ENCODE data around the gene HSD17B1. TPM values are rescaled to one million over a fixed set of nuclear protein-coding genes. Genes with fewer than 3 reads are reported as not detected.

HSD17B1 gene
- total and polyA plus RNA-seq, 2 of the 13 experiments (the other 11 are each of a cell fraction or from before 2014, with no cell fraction given): 0.54 to 0.93 TPM

DNA sequence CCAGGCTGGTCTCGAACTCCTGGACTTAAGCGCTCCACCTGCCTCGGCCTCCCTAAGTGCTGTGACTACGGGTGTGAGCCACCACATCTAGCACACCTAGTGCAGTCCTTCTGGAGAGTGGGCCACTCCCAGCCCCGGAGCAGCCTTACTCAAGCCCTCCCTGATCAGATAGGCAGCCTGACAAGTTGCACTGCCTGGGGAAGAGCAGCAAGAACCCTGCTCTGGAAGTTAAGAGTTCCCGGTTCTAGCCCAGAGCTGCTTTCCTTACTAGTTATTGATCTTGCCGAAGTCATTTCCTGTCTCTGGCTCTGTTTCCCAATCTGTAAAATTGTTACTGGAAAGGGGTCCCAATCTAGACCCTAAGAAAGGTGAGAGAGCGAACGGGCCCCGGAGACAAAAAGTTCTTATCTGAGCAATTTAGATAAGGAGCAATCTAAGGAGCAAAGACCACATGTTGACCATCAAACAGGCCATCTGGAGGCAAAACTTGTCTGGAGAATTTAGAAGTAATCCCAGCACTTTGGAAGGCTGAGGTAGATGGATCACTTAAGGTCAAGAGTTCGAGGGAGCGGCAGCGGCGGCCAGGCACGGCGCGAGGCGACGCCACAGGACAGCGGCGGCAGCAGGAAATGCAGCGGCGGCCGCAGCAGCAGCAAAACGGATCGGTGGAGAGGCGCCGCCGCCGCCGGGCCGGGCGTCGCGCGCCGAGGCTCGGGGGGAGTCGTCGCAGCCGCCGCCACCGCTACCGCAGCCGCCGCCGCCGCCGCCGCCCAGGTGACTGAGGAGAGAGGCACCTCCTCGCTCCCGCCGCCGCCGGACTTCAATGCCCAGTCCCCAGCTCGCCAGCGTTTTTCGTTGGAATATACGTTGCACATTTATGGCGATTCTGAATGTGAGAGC, 21.0 kb upstream of the HSD17B1 start (continued):
- TF ChIP-seq BCLAF1 (IDR thresholded peaks at IDR 0.05) (no peak), FLYWCH1 (CRISPR knock-in tag; IDR thresholded peaks at IDR 0.05) (no peak), SMAD9 (CRISPR knock-in tag; IDR thresholded peaks at IDR 0.05) (no peak), ZNF775 (CRISPR knock-in tag; IDR thresholded peaks at IDR 0.05; ENCODE audit: borderline replicate concordance) (no peak), RFXAP (CRISPR knock-in tag; IDR thresholded peaks at IDR 0.05; ENCODE audit: borderline replicate concordance) (no peak), EEA1 (CRISPR knock-in tag; IDR thresholded peaks at IDR 0.05; ENCODE audit: borderline replicate concordance) (no peak; the same call in 1 of the 2 replicates), ZNF709 (CRISPR knock-in tag; IDR thresholded peaks at IDR 0.05) (peak; percentile 20; the same call in 1 of the 2 replicates), HES4 (CRISPR knock-in tag; IDR thresholded peaks at IDR 0.05; ENCODE audit: borderline replicate concordance) (no peak), MAZ (IDR thresholded peaks at IDR 0.05; ENCODE audit: borderline replicate concordance, low read depth, low read length) (no peak), MAZ (CRISPR knock-in tag; IDR thresholded peaks at IDR 0.05; ENCODE audit: low read depth) (peak; percentile 53; the same call in 1 of the 2 replicates), AGO2 (optimal IDR thresholded peaks at IDR 0.05; ENCODE audit: low read depth, low read length) (no peak), SAP130 (CRISPR knock-in tag; IDR thresholded peaks at IDR 0.05; ENCODE audit: low read depth) (peak; percentile 73), ZNF572 (CRISPR knock-in tag; IDR thresholded peaks at IDR 0.05) (0 out of 2 replicates have a peak, but pooled peaks have one; percentile 53), CBX5 (CRISPR knock-in tag; IDR thresholded peaks at IDR 0.05; ENCODE audit: borderline replicate concordance) (no peak), JARID2 (CRISPR knock-in tag; IDR thresholded peaks at IDR 0.05; ENCODE audit: insufficient replicate concordance) (no peak), SOX5 (CRISPR knock-in tag; IDR thresholded peaks at IDR 0.05; ENCODE audit: borderline replicate concordance) (no peak), CENPT (CRISPR knock-in tag; IDR thresholded peaks at IDR 0.05; ENCODE audit: low read depth) (no peak), NBN (conservative IDR thresholded peaks at IDR 0.05) (no peak), GMEB2 (CRISPR knock-in tag; IDR thresholded peaks at IDR 0.05; ENCODE audit: low read depth) (no peak), GTF2F1 (IDR thresholded peaks at IDR 0.05; ENCODE audit: low read length) (no peak), HNF4G (IDR thresholded peaks at IDR 0.05; ENCODE audit: borderline replicate concordance, low read depth, low read length) (no peak), HNF4G (CRISPR knock-in tag; IDR thresholded peaks at IDR 0.05; ENCODE audit: borderline replicate concordance, low read depth) (no peak), NFRKB (IDR thresholded peaks at IDR 0.05) (no peak)
- TF ChIP-seq, protein P1, sequence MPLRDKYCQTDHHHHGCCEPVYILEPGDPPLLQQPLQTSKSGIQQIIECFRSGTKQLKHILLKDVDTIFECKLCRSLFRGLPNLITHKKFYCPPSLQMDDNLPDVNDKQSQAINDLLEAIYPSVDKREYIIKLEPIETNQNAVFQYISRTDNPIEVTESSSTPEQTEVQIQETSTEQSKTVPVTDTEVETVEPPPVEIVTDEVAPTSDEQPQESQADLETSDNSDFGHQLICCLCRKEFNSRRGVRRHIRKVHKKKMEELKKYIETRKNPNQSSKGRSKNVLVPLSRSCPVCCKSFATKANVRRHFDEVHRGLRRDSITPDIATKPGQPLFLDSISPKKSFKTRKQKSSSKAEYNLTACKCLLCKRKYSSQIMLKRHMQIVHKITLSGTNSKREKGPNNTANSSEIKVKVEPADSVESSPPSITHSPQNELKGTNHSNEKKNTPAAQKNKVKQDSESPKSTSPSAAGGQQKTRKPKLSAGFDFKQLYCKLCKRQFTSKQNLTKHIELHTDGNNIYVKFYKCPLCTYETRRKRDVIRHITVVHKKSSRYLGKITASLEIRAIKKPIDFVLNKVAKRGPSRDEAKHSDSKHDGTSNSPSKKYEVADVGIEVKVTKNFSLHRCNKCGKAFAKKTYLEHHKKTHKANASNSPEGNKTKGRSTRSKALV (CRISPR knock-in tag; IDR thresholded peaks at IDR 0.05): no peak; the same call in 1 of the 2 replicates
